Measurements from ENCODE around the gene HMCN1. TPM values are rescaled to one million over a fixed set of nuclear protein-coding genes. Genes with fewer than 3 reads are reported as not detected.

HMCN1 gene
- total RNA-seq, 1 experiment from 2014 or later = 0.23 TPM

DNA sequence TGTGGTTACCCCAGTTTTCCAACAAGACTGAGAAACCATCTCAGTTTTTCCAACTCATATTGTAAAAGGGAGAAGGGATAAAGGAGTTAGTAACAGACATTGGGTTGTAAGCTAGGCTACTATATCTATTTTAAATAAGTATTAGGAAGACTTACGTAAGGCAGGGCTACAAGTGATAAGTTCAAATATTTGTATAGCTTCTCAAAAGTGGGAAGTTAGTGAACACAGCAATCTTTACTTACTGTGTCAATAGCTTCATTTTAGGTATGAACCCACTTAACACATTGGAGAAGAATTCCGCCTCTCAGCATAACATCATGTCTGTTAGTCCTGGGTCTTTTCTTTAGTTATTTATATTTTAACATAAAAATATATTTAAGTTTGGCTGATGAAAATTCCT lies 320.7 kb downstream of the HMCN1 start:
- BruUV-seq (replicated peaks) = no TSS peak
- TF ChIP-seq TCF7L2 (IDR thresholded peaks at IDR 0.05; ENCODE audit: low read depth, low read length) (no peak), REST (IDR thresholded peaks at IDR 0.05; ENCODE audit: insufficient read depth in 1 of 2, low read depth in 2 of 2, low read length in 1 of 2) (no peak)
- in situ Hi-C loops (cut with HindIII; ENCODE audit: low pct_unique_long_range_greater_than_20kb, low sequenced_read_pairs) = no loop called here
- Histone ChIP-seq H3K4me3 (ENCODE audit: low read depth in 2 of 2, low read length in 2 of 2) (no peak overlapping the region), H3K27ac (ENCODE audit: low read length) (no peak overlapping the region), H3K27me3 (ENCODE audit: control insufficient read depth, insufficient read depth, low read length) (no peaks in the 10 kb centered on the region), H3K36me3 (ENCODE audit: control insufficient read depth, insufficient read depth, low read length) (no peaks in the 10 kb centered on the region), H3K9me3 (ENCODE audit: control insufficient read depth, insufficient read depth, low read depth, low read length) (no peaks in the 10 kb centered on the region), H3K4me1 (ENCODE audit: control insufficient read depth, insufficient read depth, low read length) (no peaks in the 10 kb centered on the region)
- ATAC-seq (no peak), DNase-seq (ENCODE audit: low read depth, low spot score) (no peak)
- CTCF ChIA-PET = no interaction called here
- POLR2A ChIA-PET = no interaction called here
- intact Hi-C loops (cut with micrococcal nuclease; ENCODE audit: unreplicated experiment) = no loop called here

GRCh38 chr1:186055846-186056245 lies 321.7 kb downstream of the HMCN1 start:
- TF ChIP-seq, protein P1, sequence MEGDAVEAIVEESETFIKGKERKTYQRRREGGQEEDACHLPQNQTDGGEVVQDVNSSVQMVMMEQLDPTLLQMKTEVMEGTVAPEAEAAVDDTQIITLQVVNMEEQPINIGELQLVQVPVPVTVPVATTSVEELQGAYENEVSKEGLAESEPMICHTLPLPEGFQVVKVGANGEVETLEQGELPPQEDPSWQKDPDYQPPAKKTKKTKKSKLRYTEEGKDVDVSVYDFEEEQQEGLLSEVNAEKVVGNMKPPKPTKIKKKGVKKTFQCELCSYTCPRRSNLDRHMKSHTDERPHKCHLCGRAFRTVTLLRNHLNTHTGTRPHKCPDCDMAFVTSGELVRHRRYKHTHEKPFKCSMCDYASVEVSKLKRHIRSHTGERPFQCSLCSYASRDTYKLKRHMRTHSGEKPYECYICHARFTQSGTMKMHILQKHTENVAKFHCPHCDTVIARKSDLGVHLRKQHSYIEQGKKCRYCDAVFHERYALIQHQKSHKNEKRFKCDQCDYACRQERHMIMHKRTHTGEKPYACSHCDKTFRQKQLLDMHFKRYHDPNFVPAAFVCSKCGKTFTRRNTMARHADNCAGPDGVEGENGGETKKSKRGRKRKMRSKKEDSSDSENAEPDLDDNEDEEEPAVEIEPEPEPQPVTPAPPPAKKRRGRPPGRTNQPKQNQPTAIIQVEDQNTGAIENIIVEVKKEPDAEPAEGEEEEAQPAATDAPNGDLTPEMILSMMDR (IDR thresholded peaks at IDR 0.05) = no peak
- no peak for TF ChIP-seq TCF7L2 (IDR thresholded peaks at IDR 0.05; ENCODE audit: low read depth, low read length)
- no peak for TF ChIP-seq REST (IDR thresholded peaks at IDR 0.05; ENCODE audit: insufficient read depth in 1 of 2, low read depth in 2 of 2, low read length in 1 of 2)
- no peak for TF ChIP-seq SIN3A (IDR thresholded peaks at IDR 0.05; ENCODE audit: borderline replicate concordance, insufficient read depth, low read depth, low read length)
- no peak for TF ChIP-seq POLR2AphosphoS5 (IDR thresholded peaks at IDR 0.05; ENCODE audit: low read depth, low read length)
- intact Hi-C loops (cut with micrococcal nuclease; ENCODE audit: unreplicated experiment) (no loop called here), in situ Hi-C loops (cut with HindIII; ENCODE audit: low pct_unique_long_range_greater_than_20kb, low sequenced_read_pairs) (no loop called here)
- Histone ChIP-seq H3K36me3 (ENCODE audit: control insufficient read depth, insufficient read depth, low read length) (no peaks in the 10 kb centered on the region), H3K4me1 (ENCODE audit: control insufficient read depth, insufficient read depth, low read length) (no peaks in the 10 kb centered on the region), H3K9me3 (ENCODE audit: control insufficient read depth, insufficient read depth, low read depth, low read length) (no peaks in the 10 kb centered on the region), H3K27me3 (ENCODE audit: control insufficient read depth, insufficient read depth, low read length) (no peaks in the 10 kb centered on the region), H3K27ac (ENCODE audit: low read length) (no peak overlapping the region), H3K4me3 (ENCODE audit: low read depth in 2 of 2, low read length in 2 of 2) (no peak overlapping the region)
- ChIA-PET POLR2A (no interaction called here), CTCF (no interaction called here)
- no TSS peak for BruUV-seq (replicated peaks)
- DNase-seq (ENCODE audit: low read depth, low spot score) = no peak
- no peak for ATAC-seq

Data from Panc1 (cell line).